GM23338 (cell line): ENCODE data around the gene ADAMTSL4. TPM values are rescaled to one million over a fixed set of nuclear protein-coding genes. Genes with fewer than 3 reads are reported as not detected.

Source experiments
- ATAC-seq: fragments of 200-7000 bp; cut with Tn5 transposase; 3 replicates; pipeline ENCODE4 v1.9.1; 2020
- DNase-seq: peaks from one replicate; pipeline ENCODE4 v3.0.0-alpha.2; 2015; ENCODE audit warnings: low spot score
- H2AFZ ChIP-seq: fragments of 200-600 bp; sonication (generic); 2 replicates; pipeline ENCODE4 v1.8.0; 2016; ENCODE audit warnings: antibody characterized with exemption, mild to moderate bottlenecking, moderate library complexity
- H3F3A ChIP-seq: fragments of 200-600 bp; sonication (generic); replicated peaks from 2 replicates; pipeline ENCODE4 v1.8.0; 2017; ENCODE audit warnings: antibody characterized with exemption, mixed run types, low read depth
- H3K27ac ChIP-seq: fragments of 200-600 bp; sonication (generic); 2 replicates; pipeline ENCODE4 v1.6.1; 2016; ENCODE audit warnings: low read depth
- H3K27me3 ChIP-seq: fragments of 200-600 bp; sonication (generic); 2 replicates; pipeline ENCODE4 v1.8.0; 2016; ENCODE audit warnings: mild to moderate bottlenecking, mixed run types, moderate library complexity; ENCODE audit not compliant: insufficient read depth
- H3K36me3 ChIP-seq: fragments of 200-600 bp; sonication (generic); 2 replicates; pipeline ENCODE4 v1.8.0; 2016; ENCODE audit warnings: mild to moderate bottlenecking; ENCODE audit not compliant: insufficient read depth
- H3K4me1 ChIP-seq: fragments of 200-600 bp; sonication (generic); 2 replicates; pipeline ENCODE4 v1.8.0; 2016; ENCODE audit warnings: mild to moderate bottlenecking, moderate library complexity; ENCODE audit not compliant: insufficient read depth
- H3K4me2 ChIP-seq: fragments of 200-600 bp; sonication (generic); 2 replicates; pipeline ENCODE4 v1.7.1; 2017; ENCODE audit warnings: mixed run types
- H3K4me3 ChIP-seq: fragments of 200-600 bp; sonication (generic); 2 replicates; pipeline ENCODE4 v1.6.1; 2016; ENCODE audit warnings: mixed run types
- H3K79me2 ChIP-seq: fragments of 200-600 bp; sonication (generic); replicated peaks from 2 replicates; pipeline ENCODE4 v1.8.0; 2017; ENCODE audit warnings: mild to moderate bottlenecking; ENCODE audit not compliant: insufficient read depth
- H3K9me2 ChIP-seq: fragments of 200-600 bp; sonication (generic); 2 replicates; pipeline ENCODE4 v1.8.0; 2017; ENCODE audit not compliant: insufficient read depth
- H4K20me1 ChIP-seq: fragments of 200-600 bp; sonication (generic); replicated peaks from 2 replicates; pipeline ENCODE4 v1.8.0; 2017; ENCODE audit warnings: mild to moderate bottlenecking; ENCODE audit not compliant: insufficient read depth
- H3K27ac Mint-ChIP-seq: 2 replicates; pipeline ENCODE4 v1.8.0; 2020; ENCODE audit warnings: inconsistent platforms, mild to moderate bottlenecking, moderate library complexity, mixed read lengths
- H3K27me3 Mint-ChIP-seq: 3 replicates; pipeline ENCODE4 v1.8.0; 2022; ENCODE audit warnings: low read depth, mild to moderate bottlenecking, moderate library complexity, mixed read lengths, inconsistent platforms; ENCODE audit not compliant: insufficient read depth, poor library complexity
- H3K36me3 Mint-ChIP-seq: 3 replicates; pipeline ENCODE4 v1.8.0; 2021; ENCODE audit warnings: low read depth, mild to moderate bottlenecking, inconsistent platforms, moderate library complexity, mixed read lengths
- H3K4me1 Mint-ChIP-seq: 3 replicates; pipeline ENCODE4 v1.8.0; 2020; ENCODE audit warnings: mild to moderate bottlenecking, inconsistent platforms, mixed read lengths
- H3K4me3 Mint-ChIP-seq: 3 replicates; pipeline ENCODE4 v1.8.0; 2021; ENCODE audit warnings: moderate library complexity, mild to moderate bottlenecking, inconsistent platforms, mixed read lengths
- H3K9me3 Mint-ChIP-seq: 3 replicates; pipeline ENCODE4 v1.8.0; 2020; ENCODE audit warnings: moderate library complexity, mild to moderate bottlenecking, inconsistent platforms, mixed read lengths
- CREB1 ChIP-seq: fragments of 250-450 bp; sonication (Bioruptor Pico); IDR thresholded peaks from 2 replicates; pipeline ENCODE4 v1.5.0; 2020; ENCODE audit warnings: low read depth, mild to moderate bottlenecking, moderate library complexity
- EZH2 ChIP-seq: fragments of 200-600 bp; sonication (generic); IDR thresholded peaks from one replicate; pipeline ENCODE4 v1.8.0; 2017; ENCODE audit warnings: antibody characterized with exemption, mild to moderate bottlenecking, low read depth; ENCODE audit not compliant: unreplicated experiment
- EZH2phosphoT487 ChIP-seq: fragments of 200-600 bp; sonication (generic); IDR thresholded peaks from one replicate; pipeline ENCODE4 v1.8.1; 2018; ENCODE audit warnings: antibody characterized with exemption; ENCODE audit not compliant: unreplicated experiment
- NANOG ChIP-seq: IDR thresholded peaks from 2 replicates; pipeline ENCODE4 v1.6.1; 2016; ENCODE audit warnings: antibody characterized with exemption, borderline replicate concordance
- POLR2AphosphoS5 ChIP-seq: IDR thresholded peaks from 2 replicates; pipeline ENCODE4 v1.6.1; 2016; ENCODE audit warnings: antibody characterized with exemption, low read depth
- ZNF114 ChIP-seq: fragments of 250-450 bp; sonication (Bioruptor Pico); IDR thresholded peaks from 2 replicates; pipeline ENCODE4 v1.5.0; 2020; ENCODE audit warnings: mild to moderate bottlenecking, moderate library complexity
- ZNF331 ChIP-seq: fragments of 250-450 bp; sonication (Bioruptor Pico); IDR thresholded peaks from 2 replicates; pipeline ENCODE4 v1.5.0; 2020; ENCODE audit warnings: low read depth, mild to moderate bottlenecking, moderate library complexity
- ZNF462 ChIP-seq: fragments of 250-450 bp; sonication (Bioruptor Pico); IDR thresholded peaks from 2 replicates; pipeline ENCODE4 v1.5.0; 2020; ENCODE audit warnings: mild to moderate bottlenecking, moderate library complexity
- polyA plus RNA-seq: library from polyadenylated mRNA; unstranded; fragments of >200 nt; fragmentation: Nextera tagmentation; extraction: Ambion mirVana; gene quantifications from 2 replicates; pipeline ENCODE4 v1.2.1, GENCODE V29; 2016
- total RNA-seq: library from RNA; depleted of rRNA; stranded (reverse); fragments of >200 nt; shearing (Covaris generic); gene quantifications from 2 replicates; pipeline ENCODE4 v1.2.3, GENCODE V29; 2014

ADAMTSL4 gene
- total and polyA plus RNA-seq, 2 experiments from 2014 or later, result 5.3 to 5.8 TPM

- TF ChIP-seq ZNF462 (no peak), EZH2phosphoT487 (no peak), ZNF114 (CRISPR knock-in tag) (no peak), ZNF331 (CRISPR knock-in tag) (no peak)
Observed at GRCh38 chr1:150515328-150516049, 33.7 kb upstream of the ADAMTSL4 start, which contains the start of gene FALEC (continued).

- H3K27ac ChIP-seq, result no peak overlapping the region; the same call in 1 of the 2 replicates
- peak overlapping the region; percentile 81 for H3K4me3 ChIP-seq
- peaks cover 20% of the 10 kb centered on the region for H3K27me3 Mint-ChIP-seq
- H3K36me3 Mint-ChIP-seq, result peaks cover 6% of the 10 kb centered on the region; the same call in 1 of the 3 replicates
- H4K20me1 ChIP-seq, result no peaks in the 10 kb centered on the region
- DNase-seq (peak; percentile 58), ATAC-seq (peak; percentile 35)
- no peaks in the 10 kb centered on the region; the same call in 2 of the 3 replicates for H3K9me3 Mint-ChIP-seq
- H2AFZ ChIP-seq, result peak overlapping the region; percentile 93
- peak overlapping the region; percentile 91 for H3K4me3 Mint-ChIP-seq
- H3K27me3 ChIP-seq, result no peaks in the 10 kb centered on the region
- peak overlapping the region; percentile 91 for H3K4me2 ChIP-seq
- H3F3A ChIP-seq, result 0 out of 2 replicates have a peak, but pooled peaks cover 17% of the 10 kb centered on the region
- H3K36me3 ChIP-seq, result no peaks in the 10 kb centered on the region
- no peaks in the 10 kb centered on the region for H3K79me2 ChIP-seq
- peaks cover 8% of the 10 kb centered on the region for H3K4me1 Mint-ChIP-seq
- peak overlapping the region; percentile 42; the same call in 1 of the 2 replicates for H3K27ac Mint-ChIP-seq
- H3K9me2 ChIP-seq, result no peaks in the 10 kb centered on the region
- peaks cover 7% of the 10 kb centered on the region; the same call in 1 of the 2 replicates for H3K4me1 ChIP-seq
- TF ChIP-seq ZNF462 (no peak), ZNF114 (CRISPR knock-in tag) (no peak), POLR2AphosphoS5 (no peak), EZH2 (no peak), CREB1 (CRISPR knock-in tag) (no peak), NANOG (no peak), ZNF331 (CRISPR knock-in tag) (no peak)
Observed at GRCh38 chr1:150516050-150516591, 33.1 kb upstream of the ADAMTSL4 start.
